Measurements from ENCODE around the gene TBC1D20.

- no peak for TF ChIP-seq CTCF (conservative IDR thresholded peaks at IDR 0.05; ENCODE audit: low read depth in 2 of 2)
- TF ChIP-seq REST (IDR thresholded peaks at IDR 0.05; ENCODE audit: unreplicated experiment) = no peak
- TF ChIP-seq EZH2 (IDR thresholded peaks at IDR 0.05; ENCODE audit: low read depth, unreplicated experiment) = no peak
- no peak for TF ChIP-seq EZH2phosphoT487 (IDR thresholded peaks at IDR 0.05; ENCODE audit: unreplicated experiment)
- TF ChIP-seq POLR2AphosphoS5 (IDR thresholded peaks at IDR 0.05; ENCODE audit: low read depth) = no peak
- no peak for TF ChIP-seq CREB1 (CRISPR knock-in tag; IDR thresholded peaks at IDR 0.05; ENCODE audit: low read depth)
- no peak for TF ChIP-seq ZNF462 (CRISPR knock-in tag; IDR thresholded peaks at IDR 0.05)
- TF ChIP-seq STAT1 (IDR thresholded peaks at IDR 0.05; ENCODE audit: unreplicated experiment) = no peak
- TF ChIP-seq ETS1 (IDR thresholded peaks at IDR 0.05) = no peak
- TF ChIP-seq NANOG (IDR thresholded peaks at IDR 0.05; ENCODE audit: borderline replicate concordance) = no peak
- TF ChIP-seq ZNF331 (CRISPR knock-in tag; IDR thresholded peaks at IDR 0.05; ENCODE audit: low read depth) = no peak
These were observed 19.0 kb downstream of the TBC1D20 start for GRCh38 chr20:443223-443775.

All from GM23338 (cell line).